Jurkat, Clone E6-1 (cell line): ENCODE measurements around the gene TRPC4AP. TPM values are rescaled to one million over a fixed set of nuclear protein-coding genes. Genes with fewer than 3 reads are reported as not detected.
"Not testable (repeated sequence)": the region's sequence is repeated elsewhere in the genome, so short reads cannot be mapped to it uniquely, and the experiment has no call there.

Experiments used
- DNase-seq: peaks from one replicate; pipeline ENCODE4 v3.0.0-alpha.2; 2011; ENCODE audit warnings: low read depth, low spot score
- H3K4me3 ChIP-seq: 2 replicates; pipeline ENCODE4 v1.5.1; 2011; ENCODE audit warnings: mild to moderate bottlenecking, low read length, control low read depth, moderate library complexity
- polyA plus RNA-seq: library from polyadenylated mRNA; unstranded; fragments of >200 nt; gene quantifications from one replicate; pipeline ENCODE4 v1.2.1, GENCODE V29; 2012; ENCODE audit warnings: missing spikeins; ENCODE audit not compliant: insufficient read length, insufficient read depth

Gene TRPC4AP
- polyA plus RNA-seq, result 71.4 TPM

DNA sequence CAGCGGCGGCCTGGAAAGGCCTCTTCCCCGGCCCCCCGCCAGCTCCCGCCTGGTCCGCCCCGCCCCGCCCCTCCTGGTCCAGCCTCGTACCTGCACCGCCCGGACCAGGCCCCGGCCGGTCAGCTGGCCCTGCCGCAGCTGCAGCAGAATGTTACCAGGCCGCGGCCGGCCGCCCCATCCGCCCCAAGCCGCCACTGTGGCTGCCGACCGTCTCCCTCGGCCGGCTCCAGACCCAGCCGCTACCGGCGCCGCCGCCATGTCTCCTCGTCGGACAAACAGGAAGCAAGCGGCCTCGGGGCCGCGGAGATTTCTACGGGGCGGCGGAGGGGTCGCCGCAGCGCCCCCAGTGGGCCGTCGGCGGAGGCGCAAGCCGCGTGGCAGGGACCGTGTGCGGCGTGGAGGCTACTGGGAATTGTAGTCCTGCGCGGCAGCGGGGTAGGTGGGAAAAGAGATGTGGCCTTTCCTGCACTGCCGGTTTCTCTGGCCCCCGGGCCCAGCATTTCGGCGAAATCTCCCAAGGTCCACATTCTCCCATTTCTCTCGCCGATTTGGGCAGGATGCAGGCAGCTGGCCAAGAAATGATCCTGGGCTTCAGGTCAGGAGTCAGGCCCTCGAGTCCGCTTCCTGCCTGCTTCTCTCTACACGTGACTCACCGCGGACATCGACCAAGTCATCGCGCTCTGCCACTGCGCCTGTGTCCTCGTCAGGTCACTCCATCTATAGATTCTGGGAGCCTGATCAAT is at the start of gene TRPC4AP:
Gene TRPC4AP, minus strand, starts transcription at position 284 of the 743 bp plus-strand sequence. Its CDS starts 26 bp downstream, at position 258.
- peak; percentile 85 for DNase-seq

DNA sequence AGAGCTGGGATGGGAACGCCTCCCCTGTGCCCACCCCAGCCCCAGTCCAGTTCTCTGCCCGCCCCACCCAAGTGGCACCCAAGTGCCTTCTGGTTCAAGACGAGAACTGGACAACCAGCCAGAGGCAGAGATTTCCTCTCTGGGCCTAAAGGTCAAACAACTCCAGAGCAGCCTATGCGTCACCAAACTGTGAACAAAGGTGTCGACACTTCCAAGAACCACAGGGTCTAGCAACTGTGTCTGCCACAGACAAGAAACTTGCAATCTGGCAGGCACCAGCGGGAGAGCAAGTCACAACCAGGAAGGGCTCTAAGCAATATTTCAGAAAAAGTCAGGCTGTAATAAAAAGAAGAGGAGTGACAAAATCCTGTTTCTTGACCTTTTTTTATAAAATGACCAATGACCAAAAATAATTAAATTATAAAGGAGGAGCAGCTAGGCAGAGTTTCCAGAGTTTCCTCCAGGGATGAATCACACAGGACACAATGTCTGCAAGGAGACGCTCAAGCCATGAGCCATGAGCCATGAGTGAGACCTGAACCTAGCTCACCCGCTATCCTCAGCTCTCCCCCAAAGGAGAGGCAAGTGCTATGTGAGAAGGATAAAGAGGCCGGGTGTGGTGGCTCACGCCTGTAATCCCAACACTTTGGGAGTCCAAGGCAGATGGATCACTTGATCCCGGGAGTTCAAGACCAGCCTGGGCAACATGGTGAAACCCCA is 43.4 kb upstream of the TRPC4AP start:
- no peak for DNase-seq
- H3K4me3 ChIP-seq, result no peak overlapping the region

More for the DNA sequence above, at the start of gene TRPC4AP:
- H3K4me3 ChIP-seq, result peak within 1 kb of the TSS; percentile 97

GRCh38 chr20:35134880-35135279 is 42.3 kb upstream of the TRPC4AP start:
- H3K4me3 ChIP-seq, result no peak overlapping the region
- DNase-seq, result no peak

DNA sequence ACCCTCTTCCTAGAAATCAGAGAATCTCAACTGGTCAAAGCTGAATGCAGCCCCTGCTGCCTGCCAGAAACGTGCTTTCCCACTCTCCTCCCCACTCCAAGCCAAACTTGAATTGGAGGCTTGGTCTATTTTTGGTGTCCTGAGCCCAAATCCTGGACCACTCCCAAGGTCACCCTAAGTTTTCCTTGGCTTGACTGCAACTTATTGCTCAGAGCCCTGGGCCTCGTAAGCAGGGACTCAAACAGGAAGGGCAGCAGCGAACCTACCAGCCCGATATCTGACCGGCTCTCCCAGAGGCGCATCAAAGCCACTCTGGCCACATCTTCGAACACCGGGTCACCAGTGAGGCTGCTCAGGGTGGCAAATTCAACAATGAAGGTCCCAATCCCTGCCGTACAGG is 41.9 kb upstream of the TRPC4AP start:
- no peak for DNase-seq
- H3K4me3 ChIP-seq, result no peak overlapping the region

DNA sequence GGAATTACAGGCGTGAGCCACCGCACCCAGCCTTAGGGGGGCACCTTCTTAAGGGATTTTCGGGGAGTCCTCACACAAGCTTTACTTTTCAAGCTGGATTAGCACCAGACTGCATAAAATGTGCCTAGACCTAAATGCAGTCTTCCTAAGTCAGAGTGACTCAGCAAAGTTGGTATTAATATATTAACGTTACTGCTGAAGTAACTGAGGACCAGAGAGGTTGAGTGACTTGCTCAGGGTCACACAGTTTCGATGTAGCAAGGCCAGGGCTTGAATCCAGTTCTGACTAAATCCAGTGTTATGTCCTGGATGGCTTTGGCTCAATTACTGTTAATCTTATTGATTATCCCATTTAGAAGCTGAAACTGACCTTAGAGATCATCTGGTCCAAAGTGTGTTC is 41.1 kb upstream of the TRPC4AP start:
- H3K4me3 ChIP-seq, result no peak overlapping the region
- no peak for DNase-seq

DNA sequence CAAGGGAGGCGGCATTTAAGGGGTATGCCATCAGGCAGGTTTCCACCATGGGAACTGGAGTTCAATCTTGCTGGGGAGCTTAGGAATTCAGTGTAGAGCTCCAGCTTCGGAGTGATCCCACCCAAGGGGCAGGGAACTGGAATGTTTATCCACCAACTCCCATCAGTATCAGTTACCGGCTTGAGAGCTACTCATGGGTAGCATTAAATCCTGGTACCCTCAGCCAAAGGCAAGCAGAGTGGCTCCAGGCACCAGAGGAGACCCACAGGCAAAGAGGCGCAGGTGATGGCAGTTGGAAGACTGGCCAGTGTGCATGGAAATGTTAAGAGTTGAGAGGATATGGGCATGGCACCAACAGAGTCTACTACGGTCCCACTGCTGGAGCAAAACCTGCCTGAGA is 40.4 kb upstream of the TRPC4AP start:
- no peak for DNase-seq
- H3K4me3 ChIP-seq, result no peak overlapping the region

DNA sequence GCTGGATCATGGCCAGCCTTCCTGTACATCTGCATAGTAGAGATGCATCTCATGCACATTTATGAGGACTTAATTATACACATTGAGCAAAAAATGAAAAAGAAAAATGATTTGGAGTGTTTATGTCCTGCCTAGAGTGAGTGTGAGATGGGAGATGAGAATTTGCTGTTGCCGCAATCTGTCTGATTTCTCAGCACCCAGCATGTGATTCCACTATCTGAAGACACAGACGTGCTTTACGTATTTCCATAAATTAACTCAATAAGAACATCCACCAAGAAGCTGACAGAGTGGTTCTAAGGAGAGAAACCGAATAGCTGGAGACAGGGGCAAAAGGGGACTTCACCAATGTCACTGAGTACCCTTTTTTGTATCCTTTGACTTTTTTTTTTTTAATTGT is 39.3 kb upstream of the TRPC4AP start:
- H3K4me3 ChIP-seq, result no peak overlapping the region
- DNase-seq, result no peak

DNA sequence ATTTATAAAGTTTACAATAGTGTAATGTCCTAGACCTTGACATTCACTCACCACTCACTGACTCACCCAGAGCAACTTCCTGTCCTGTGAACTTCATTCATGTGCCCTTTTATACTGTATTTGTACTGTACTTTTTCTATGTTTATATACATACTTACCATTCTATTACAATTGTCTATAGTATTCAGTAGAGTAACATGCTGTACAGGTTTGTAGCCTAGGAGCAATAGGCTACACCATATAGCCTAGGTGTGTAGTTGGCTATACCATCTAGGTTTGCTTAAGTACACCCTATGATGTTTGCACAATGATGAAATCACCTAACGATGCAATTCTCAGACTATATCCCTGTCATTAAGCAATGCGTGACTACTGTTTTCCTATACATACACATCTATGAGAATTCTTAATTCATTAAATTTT is 37.1 kb upstream of the TRPC4AP start:
- no peak overlapping the region for H3K4me3 ChIP-seq
- DNase-seq, result no peak

GRCh38 chr20:35125753-35126152 is 33.1 kb upstream of the TRPC4AP start:
- no peak overlapping the region for H3K4me3 ChIP-seq
- no peak for DNase-seq

GRCh38 chr20:35122756-35123405 is 30.3 kb upstream of the TRPC4AP start:
- no peak for DNase-seq
- H3K4me3 ChIP-seq, result no peak overlapping the region

GRCh38 chr20:35121186-35121585 is 28.6 kb upstream of the TRPC4AP start:
- DNase-seq, result no peak
- H3K4me3 ChIP-seq, result no peak overlapping the region

DNA sequence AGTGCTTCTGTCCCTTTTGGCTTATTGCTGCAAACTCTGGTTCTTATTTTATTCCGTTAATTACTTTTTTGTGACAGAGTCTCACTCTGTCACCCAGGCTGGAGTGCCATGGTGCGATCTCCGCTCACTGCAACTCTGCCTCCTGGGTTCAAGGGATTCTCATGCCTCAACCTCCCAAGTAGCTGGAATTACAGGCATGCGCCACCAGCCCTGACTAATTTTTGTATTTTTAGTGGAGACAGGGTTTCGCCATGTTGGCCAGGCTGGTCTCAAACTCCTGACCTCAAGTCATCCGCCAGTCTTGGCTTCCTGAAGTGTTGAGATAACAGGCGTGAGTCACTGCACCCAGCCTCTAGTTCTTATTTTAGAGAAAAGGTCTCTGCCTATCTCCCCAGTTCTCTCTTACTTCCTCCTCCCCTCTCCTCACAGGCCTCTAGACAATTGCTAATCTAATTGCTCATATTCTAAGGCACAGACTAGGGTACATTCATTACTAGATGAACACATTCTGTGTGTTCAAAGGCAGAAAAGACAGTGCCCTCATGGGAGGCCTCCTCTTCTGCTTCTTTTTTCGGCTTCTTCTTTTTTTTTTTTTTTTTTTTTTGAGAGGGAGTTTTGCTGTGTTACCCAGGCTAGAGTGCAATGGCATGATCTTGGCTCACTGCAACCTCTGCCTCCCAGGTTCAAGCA is 27.6 kb upstream of the TRPC4AP start:
- no peak overlapping the region for H3K4me3 ChIP-seq
- DNase-seq, result no peak

DNA sequence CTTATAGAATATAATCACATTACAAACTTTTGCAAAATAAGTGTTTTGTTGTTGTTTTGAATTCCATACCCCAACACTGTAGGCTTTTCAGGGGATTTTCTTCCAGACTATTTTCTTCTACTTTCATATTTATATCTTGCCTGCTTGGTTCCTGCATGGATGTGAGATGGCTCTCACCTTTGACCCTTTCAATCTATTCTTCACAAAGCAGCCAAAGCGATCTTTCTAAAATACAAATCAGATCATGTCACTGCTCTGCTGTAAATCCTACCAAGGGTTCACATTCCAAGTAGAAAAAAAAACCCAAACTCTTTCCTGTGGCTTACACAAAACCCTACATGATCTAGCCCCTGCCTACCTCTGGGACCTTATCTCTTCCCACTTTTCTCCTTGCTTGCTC is 25.0 kb upstream of the TRPC4AP start:
- no peak overlapping the region for H3K4me3 ChIP-seq
- DNase-seq, result no peak

DNA sequence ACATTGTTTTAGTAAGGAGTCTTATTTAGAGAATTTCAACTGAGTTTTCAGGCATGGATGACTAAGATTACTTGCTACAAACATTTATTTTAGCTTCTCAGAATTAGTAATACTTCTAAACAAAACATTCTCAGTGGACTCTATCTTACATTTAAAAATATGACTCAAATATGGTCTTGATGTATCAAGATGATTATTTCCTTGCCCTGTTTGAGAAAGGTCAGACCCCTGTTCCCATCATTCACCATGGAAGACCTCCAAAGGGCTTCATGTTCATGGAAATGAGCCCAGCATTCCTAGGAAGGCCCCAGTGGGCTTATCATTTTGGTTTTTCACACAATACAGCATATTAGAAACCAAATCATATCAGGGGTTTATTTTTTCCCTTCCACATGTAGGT is 24.6 kb upstream of the TRPC4AP start:
- no peak for DNase-seq

GRCh38 chr20:35116258-35116657 is 23.7 kb upstream of the TRPC4AP start:
- no peak overlapping the region for H3K4me3 ChIP-seq
- no peak for DNase-seq

More for the DNA sequence above, 24.6 kb upstream of the TRPC4AP start:
- H3K4me3 ChIP-seq, result no peak overlapping the region

- no peak overlapping the region for H3K4me3 ChIP-seq
- no peak for DNase-seq
These were observed 23.0 kb upstream of the TRPC4AP start for GRCh38 chr20:35115606-35116005.

- DNase-seq, H3K4me3 ChIP-seq: not testable (repeated sequence)
These were observed 19.7 kb upstream of the TRPC4AP start for GRCh38 chr20:35112276-35112675.

DNA sequence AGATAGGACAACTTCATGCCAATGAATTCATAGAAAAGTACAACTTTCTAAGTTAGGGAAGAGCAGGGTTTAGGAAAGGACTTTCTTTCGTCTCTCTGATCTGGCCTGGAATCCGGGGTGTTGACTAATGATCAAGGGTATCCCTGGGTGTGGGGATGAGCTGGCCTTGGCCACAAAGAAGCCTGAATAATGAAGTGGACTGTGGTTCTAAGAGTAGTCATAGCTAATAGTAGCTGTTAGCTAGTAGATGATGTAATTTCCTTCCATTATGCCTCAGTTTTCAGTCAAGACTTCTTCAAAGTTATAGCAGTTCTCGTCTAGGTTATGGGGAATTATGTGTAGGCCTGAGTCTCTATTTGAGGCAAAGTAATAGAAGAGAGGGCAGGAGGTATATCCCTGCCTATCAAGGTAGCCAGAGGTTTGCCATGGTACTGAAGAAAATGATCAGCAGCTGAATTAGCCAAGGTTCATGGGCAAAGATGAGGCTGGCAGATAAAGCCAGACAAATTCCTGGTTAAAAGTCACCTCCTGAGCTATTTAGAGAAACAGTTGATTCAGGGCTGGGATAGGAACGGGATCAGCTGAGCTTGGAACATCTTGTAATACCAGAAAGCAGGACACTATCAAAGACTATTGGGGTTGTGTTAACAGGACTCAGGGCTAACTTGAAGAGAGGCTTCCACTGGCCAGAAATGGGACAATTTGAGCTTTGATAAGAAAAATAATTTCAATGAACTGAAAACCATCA is 18.7 kb upstream of the TRPC4AP start:
- no peak overlapping the region for H3K4me3 ChIP-seq
- no peak for DNase-seq

- no peak overlapping the region for H3K4me3 ChIP-seq
- no peak for DNase-seq
These were observed 16.3 kb upstream of the TRPC4AP start for GRCh38 chr20:35108921-35109320.
